ENCODE data around the gene HMGXB4. TPM values are rescaled to one million over a fixed set of nuclear protein-coding genes. Genes with fewer than 3 reads are reported as not detected.

The HMGXB4 gene
- total RNA-seq, 2 experiments from 2014 or later, result 41.4 to 44.1 TPM

- no peaks in the 10 kb centered on the region for H3K9me3 ChIP-seq (ENCODE audit: control insufficient read depth in 1 of 2, insufficient read depth in 1 of 2, low read length in 2 of 2)
- Mint-ChIP-seq H3K9me3 (no peaks in the 10 kb centered on the region), H3K4me3 (no peak overlapping the region), H3K27me3 (peaks cover 47% of the 10 kb centered on the region), H3K4me1 (ENCODE audit: low read depth) (no peaks in the 10 kb centered on the region), H3K36me3 (ENCODE audit: low read depth) (no peaks in the 10 kb centered on the region), H3K27ac (no peak overlapping the region)
- H3K36me3 ChIP-seq (ENCODE audit: insufficient read depth, low read length), result no peaks in the 10 kb centered on the region
- ChIA-PET CTCF (no interaction called here), POLR2A (no interaction called here)
- H3K4me3 ChIP-seq (ENCODE audit: low read length), result no peak overlapping the region
- DNase-seq, result no peak
- no peaks in the 10 kb centered on the region for H3K4me1 ChIP-seq (ENCODE audit: insufficient read depth, low read length)
- TF ChIP-seq, protein P1, sequence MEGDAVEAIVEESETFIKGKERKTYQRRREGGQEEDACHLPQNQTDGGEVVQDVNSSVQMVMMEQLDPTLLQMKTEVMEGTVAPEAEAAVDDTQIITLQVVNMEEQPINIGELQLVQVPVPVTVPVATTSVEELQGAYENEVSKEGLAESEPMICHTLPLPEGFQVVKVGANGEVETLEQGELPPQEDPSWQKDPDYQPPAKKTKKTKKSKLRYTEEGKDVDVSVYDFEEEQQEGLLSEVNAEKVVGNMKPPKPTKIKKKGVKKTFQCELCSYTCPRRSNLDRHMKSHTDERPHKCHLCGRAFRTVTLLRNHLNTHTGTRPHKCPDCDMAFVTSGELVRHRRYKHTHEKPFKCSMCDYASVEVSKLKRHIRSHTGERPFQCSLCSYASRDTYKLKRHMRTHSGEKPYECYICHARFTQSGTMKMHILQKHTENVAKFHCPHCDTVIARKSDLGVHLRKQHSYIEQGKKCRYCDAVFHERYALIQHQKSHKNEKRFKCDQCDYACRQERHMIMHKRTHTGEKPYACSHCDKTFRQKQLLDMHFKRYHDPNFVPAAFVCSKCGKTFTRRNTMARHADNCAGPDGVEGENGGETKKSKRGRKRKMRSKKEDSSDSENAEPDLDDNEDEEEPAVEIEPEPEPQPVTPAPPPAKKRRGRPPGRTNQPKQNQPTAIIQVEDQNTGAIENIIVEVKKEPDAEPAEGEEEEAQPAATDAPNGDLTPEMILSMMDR (IDR thresholded peaks at IDR 0.05), result no peak
- intact Hi-C loops (cut with DNase I, micrococcal nuclease), result no loop called here
- ATAC-seq (ENCODE audit: poor library complexity), result no peak
- H3K27me3 ChIP-seq (ENCODE audit: control insufficient read depth in 1 of 2, insufficient read depth in 2 of 2, low read length in 2 of 2), result peaks cover 5 to 6% of the 10 kb centered on the region in 2 experiments
- H3K27ac ChIP-seq (ENCODE audit: low read depth in 1 of 2, low read length in 2 of 2), result no peak overlapping the region
Observed at GRCh38 chr22:35212009-35212408, 45.3 kb upstream of the HMGXB4 start.

DNA sequence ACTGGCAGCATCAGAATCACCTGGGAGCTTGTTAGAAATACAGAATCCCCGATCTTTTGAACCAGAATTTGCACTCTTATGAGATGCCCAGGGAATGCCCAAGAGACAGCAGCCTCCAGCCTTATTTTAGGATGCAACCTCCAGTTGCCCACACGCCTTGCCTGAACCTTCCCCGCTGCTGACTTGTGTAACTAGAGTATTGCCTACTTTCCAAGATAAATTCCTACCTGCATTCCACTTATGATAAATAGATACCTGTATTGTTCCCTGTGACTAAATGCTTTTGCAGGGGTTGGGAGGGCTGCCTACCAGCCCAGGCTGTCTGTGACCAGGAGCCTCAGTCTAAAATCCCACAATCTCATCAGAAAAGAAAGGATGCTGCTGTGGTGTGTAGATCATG, 44.3 kb upstream of the HMGXB4 start:
- Histone ChIP-seq H3K27ac (ENCODE audit: low read depth in 1 of 2, low read length in 2 of 2) (no peak overlapping the region), H3K36me3 (ENCODE audit: insufficient read depth, low read length) (no peaks in the 10 kb centered on the region), H3K4me1 (ENCODE audit: insufficient read depth, low read length) (no peaks in the 10 kb centered on the region), H3K4me3 (ENCODE audit: low read length) (no peak overlapping the region), H3K9me3 (ENCODE audit: control insufficient read depth in 1 of 2, insufficient read depth in 1 of 2, low read length in 2 of 2) (no peaks in the 10 kb centered on the region), H3K27me3 (ENCODE audit: control insufficient read depth in 1 of 2, insufficient read depth in 2 of 2, low read length in 2 of 2) (peaks cover 1 to 6% of the 10 kb centered on the region in 2 experiments)
- peaks cover 42% of the 10 kb centered on the region for H3K27me3 Mint-ChIP-seq
- no peak overlapping the region for H3K4me3 Mint-ChIP-seq
- no peaks in the 10 kb centered on the region for H3K4me1 Mint-ChIP-seq (ENCODE audit: low read depth)
- no peaks in the 10 kb centered on the region for H3K9me3 Mint-ChIP-seq
- intact Hi-C loops (cut with DNase I, micrococcal nuclease), result no loop called here
- DNase-seq, result no peak
- no peaks in the 10 kb centered on the region for H3K36me3 Mint-ChIP-seq (ENCODE audit: low read depth)
- ChIA-PET CTCF (no interaction called here), POLR2A (no interaction called here)
- TF ChIP-seq, protein P1 (IDR thresholded peaks at IDR 0.05), result no peak
- H3K27ac Mint-ChIP-seq, result no peak overlapping the region
- ATAC-seq (ENCODE audit: poor library complexity), result no peak

- Histone ChIP-seq H3K27ac (ENCODE audit: low read depth in 1 of 2, low read length in 2 of 2) (no peak overlapping the region), H3K36me3 (ENCODE audit: insufficient read depth, low read length) (no peaks in the 10 kb centered on the region), H3K9me3 (ENCODE audit: control insufficient read depth in 1 of 2, insufficient read depth in 1 of 2, low read length in 2 of 2) (no peaks in the 10 kb centered on the region), H3K4me1 (ENCODE audit: insufficient read depth, low read length) (no peaks in the 10 kb centered on the region), H3K27me3 (ENCODE audit: control insufficient read depth in 1 of 2, insufficient read depth in 2 of 2, low read length in 2 of 2) (peaks cover 0 to 6% of the 10 kb centered on the region in 2 experiments), H3K4me3 (ENCODE audit: low read length) (no peak overlapping the region)
- intact Hi-C loops (cut with DNase I, micrococcal nuclease), result no loop called here
- POLR2A ChIA-PET, result no interaction called here
- Mint-ChIP-seq H3K36me3 (ENCODE audit: low read depth) (no peaks in the 10 kb centered on the region), H3K9me3 (no peaks in the 10 kb centered on the region), H3K4me1 (ENCODE audit: low read depth) (no peaks in the 10 kb centered on the region), H3K4me3 (no peak overlapping the region), H3K27me3 (peaks cover 38% of the 10 kb centered on the region), H3K27ac (no peak overlapping the region)
- DNase-seq, result no peak
- no peak for ATAC-seq (ENCODE audit: poor library complexity)
- CTCF ChIA-PET, result no interaction called here
- TF ChIP-seq, protein P1 (IDR thresholded peaks at IDR 0.05), result no peak
Observed at GRCh38 chr22:35214968-35215367, 42.3 kb upstream of the HMGXB4 start.
